HCT116 (cell line): Measurements from ENCODE around the gene TNFAIP3. TPM values are rescaled to one million over a fixed set of nuclear protein-coding genes. Genes with fewer than 3 reads are reported as not detected.

Experiments used
- ATAC-seq: fragments of 200-7000 bp; cut with Tn5 transposase; 2 replicates; pipeline ENCODE4 v1.9.1; 2020; ENCODE audit warnings: mild to moderate bottlenecking, moderate library complexity
- BruUV-seq: library from RNA; stranded (reverse); fragments of 400-500 nt; replicated peaks from 2 replicates; lab custom pipeline; 2021; lab: Mats Ljungman, UMichigan
- CTCF ChIA-PET: fragments of 300-600 bp; sonication (Branson Sonifier 250); formaldehyde crosslinking; loops from one replicate; lab custom pipeline; 2021; ENCODE audit warnings: antibody characterized with exemption; lab: Charles Lee
- POLR2A ChIA-PET: fragments of 300-600, 350-600 bp; sonication (Branson Sonifier 250); formaldehyde crosslinking; loops from one replicate; lab custom pipeline; 2021; ENCODE audit warnings: antibody characterized with exemption; lab: Charles Lee
- RAD21 ChIA-PET, 2 experiments: fragments of 300-600 bp; sonication (Branson Sonifier 250); formaldehyde crosslinking; loops; one replicate each; lab custom pipeline; 2023; ENCODE audit warnings: low total read pairs in 2 of 2; ENCODE audit not compliant: uncharacterized antibody in 2 of 2, unreplicated experiment in 2 of 2, low non-redundant PET in 1 of 2; lab: Charles Lee
- DNase-seq: peaks from one replicate; pipeline ENCODE4 v3.0.0-alpha.2; 2010; ENCODE audit warnings: low read depth, low spot score
- H2AFZ ChIP-seq: fragments of 200-600 bp; shearing (Covaris generic), sonication (generic); 2 replicates; pipeline ENCODE4 v1.6.1; 2017; ENCODE audit warnings: low read depth, mixed run types, mixed read lengths, antibody characterized with exemption, low read length; ENCODE audit not compliant: poor library complexity, severe bottlenecking
- H3K27ac ChIP-seq: 2 replicates; pipeline ENCODE4 v1.5.1; 2012; ENCODE audit warnings: low read depth, low read length
- H3K27me3 ChIP-seq: fragments of 200-600 bp; sonication (generic); 2 replicates; pipeline ENCODE4 v1.6.1; 2016; ENCODE audit warnings: mixed run types, low read length, mixed read lengths; ENCODE audit not compliant: insufficient read depth
- H3K36me3 ChIP-seq, 2 experiments: fragments of 200-500 bp in 1 of 2; fragments of 200-600 bp in 1 of 2; sonication (Bioruptor generic) in 1 of 2; sonication (generic) in 1 of 2; 2 replicates each; pipeline versions ENCODE4 v1.5.1 to v1.6.1; 2014 to 2016; ENCODE audit warnings: low read length in 2 of 2, inconsistent platforms in 1 of 2, mixed read lengths in 1 of 2, mixed run types in 1 of 2; ENCODE audit not compliant: insufficient read depth in 2 of 2, control insufficient read depth in 1 of 2
- H3K4me1 ChIP-seq, 2 experiments: fragments of 200-600 bp in 1 of 2; sonication (generic) in 1 of 2; 2 replicates each; pipeline versions ENCODE4 v1.5.1 to v1.6.1; 2012 to 2017; ENCODE audit warnings: low read length in 2 of 2, inconsistent platforms in 1 of 2, mild to moderate bottlenecking in 1 of 2, mixed read lengths in 1 of 2, mixed run types in 1 of 2, moderate library complexity in 1 of 2; ENCODE audit not compliant: insufficient read depth in 2 of 2, control insufficient read depth in 1 of 2
- H3K4me2 ChIP-seq: fragments of 200-600 bp; sonication (generic); 2 replicates; pipeline ENCODE4 v1.6.1; 2017; ENCODE audit warnings: mixed run types, low read length, mixed read lengths
- H3K4me3 ChIP-seq, 2 experiments: fragments of 200-600 bp in 1 of 2; sonication (generic) in 1 of 2; replicated peaks in 1 of 2; 2 replicates each; pipeline ENCODE4 v1.5.1; 2011 to 2016; ENCODE audit warnings: low read length in 2 of 2, control low read depth in 1 of 2, low read depth in 1 of 2, mild to moderate bottlenecking in 1 of 2, mixed read lengths in 1 of 2, mixed run types in 1 of 2
- H3K79me2 ChIP-seq: fragments of 200-600 bp; sonication (generic); 2 replicates; pipeline ENCODE4 v1.6.1; 2017; ENCODE audit warnings: mild to moderate bottlenecking, mixed run types, low read length, moderate library complexity, mixed read lengths; ENCODE audit not compliant: insufficient read depth
- H3K9ac ChIP-seq: fragments of 200-600 bp; sonication (generic); 2 replicates; pipeline ENCODE4 v1.6.1; 2016; ENCODE audit warnings: low read length, mixed read lengths
- H3K9me2 ChIP-seq: fragments of 200-600 bp; sonication (generic), shearing (Covaris generic); 2 replicates; pipeline ENCODE4 v1.6.1; 2017; ENCODE audit warnings: mixed run types, mild to moderate bottlenecking, moderate library complexity; ENCODE audit not compliant: insufficient read depth
- H3K9me3 ChIP-seq, 2 experiments: fragments of 200-500 bp in 1 of 2; fragments of 200-600 bp in 1 of 2; sonication (Bioruptor generic) in 1 of 2; sonication (generic) in 1 of 2; 2 replicates each; pipeline ENCODE4 v1.6.1; 2014 to 2017; ENCODE audit warnings: low read length in 2 of 2, mixed read lengths in 2 of 2, inconsistent platforms in 1 of 2, low read depth in 1 of 2, mild to moderate bottlenecking in 1 of 2, mixed run types in 1 of 2, moderate library complexity in 1 of 2; ENCODE audit not compliant: control insufficient read depth in 1 of 2, insufficient read depth in 1 of 2
- H4K20me1 ChIP-seq: fragments of 200-600 bp; sonication (generic), shearing (Covaris generic); 2 replicates; pipeline ENCODE4 v1.6.1; 2017; ENCODE audit warnings: mixed run types, mild to moderate bottlenecking, moderate library complexity; ENCODE audit not compliant: insufficient read depth
- ATF3 ChIP-seq: IDR thresholded peaks from 2 replicates; pipeline ENCODE4 v1.6.1; 2012
- EGR1 ChIP-seq: IDR thresholded peaks from 2 replicates; pipeline ENCODE4 v1.6.1; 2012; ENCODE audit warnings: low read depth
- ELF1 ChIP-seq: IDR thresholded peaks from 2 replicates; pipeline ENCODE4 v1.6.1; 2012; ENCODE audit warnings: low read depth, borderline replicate concordance
- EZH2phosphoT487 ChIP-seq: fragments of 200-600 bp; IDR thresholded peaks from 2 replicates; pipeline ENCODE4 v1.6.1; 2018; ENCODE audit warnings: antibody characterized with exemption, borderline replicate concordance
- JUND ChIP-seq: IDR thresholded peaks from 2 replicates; pipeline ENCODE4 v1.6.1; 2012
- POLR2A ChIP-seq: IDR thresholded peaks from 2 replicates; pipeline ENCODE4 v1.7.0; 2011; ENCODE audit warnings: borderline replicate concordance; ENCODE audit not compliant: insufficient read depth, insufficient read length; ENCODE audit errors: extremely low read depth
- POLR2AphosphoS5 ChIP-seq: IDR thresholded peaks from 2 replicates; pipeline ENCODE4 v1.6.1; 2011; ENCODE audit warnings: mild to moderate bottlenecking, low read depth, low read length, moderate library complexity
- RAD21 ChIP-seq: IDR thresholded peaks from 2 replicates; pipeline ENCODE4 v1.6.1; 2012; ENCODE audit warnings: low read depth, mild to moderate bottlenecking
- REST ChIP-seq: IDR thresholded peaks from 2 replicates; pipeline ENCODE4 v1.6.1; 2012; ENCODE audit warnings: low read depth
- SIN3A ChIP-seq: IDR thresholded peaks from 2 replicates; pipeline ENCODE4 v1.6.1; 2012; ENCODE audit warnings: low read depth
- SP1 ChIP-seq: IDR thresholded peaks from 2 replicates; pipeline ENCODE4 v1.6.1; 2012; ENCODE audit warnings: low read depth
- SRF ChIP-seq: IDR thresholded peaks from 2 replicates; pipeline ENCODE4 v1.6.1; 2012; ENCODE audit warnings: low read depth
- TCF7L2 ChIP-seq: IDR thresholded peaks from 2 replicates; pipeline ENCODE4 v1.7.0; 2011; ENCODE audit warnings: borderline replicate concordance, inconsistent platforms; ENCODE audit not compliant: insufficient read depth, insufficient read length; ENCODE audit errors: extremely low read depth
- YY1 ChIP-seq: IDR thresholded peaks from 2 replicates; pipeline ENCODE4 v1.6.1; 2011; ENCODE audit warnings: low read length, low read depth, moderate library complexity, mild to moderate bottlenecking; ENCODE audit not compliant: insufficient replicate concordance; ENCODE audit errors: extremely low read depth
- ZFX ChIP-seq: fragments of 450-650 bp; IDR thresholded peaks from 2 replicates; pipeline ENCODE4 v1.6.1; 2017
- intact Hi-C: fragments of 100-400 bp; cut with micrococcal nuclease; formaldehyde crosslinking; loops from 2 replicates; pipeline ENCODE4 v1.10.0; 2022
- total RNA-seq: library from RNA; stranded (reverse); gene quantifications from one replicate; pipeline ENCODE4 v1.2.1, GENCODE V29; 2021; ENCODE audit not compliant: unreplicated experiment

Gene TNFAIP3
- total RNA-seq, 1 experiment from 2014 or later, result 4.4 TPM

GRCh38 chr6:137919502-137919823 is 52.4 kb downstream of the TNFAIP3 start:
- Histone ChIP-seq H2AFZ (no peak overlapping the region), H3K9me2 (no peaks in the 10 kb centered on the region), H3K9me3 (no peaks in the 10 kb centered on the region), H3K4me2 (no peak overlapping the region), H4K20me1 (no peaks in the 10 kb centered on the region), H3K4me1 (no peaks in the 10 kb centered on the region), H3K4me3 (no peak overlapping the region), H3K79me2 (no peaks in the 10 kb centered on the region), H3K27ac (no peak overlapping the region), H3K27me3 (no peaks in the 10 kb centered on the region), H3K9ac (no peak overlapping the region), H3K36me3 (no peaks in the 10 kb centered on the region)
- RAD21 ChIA-PET, result no interaction called here
- BruUV-seq, result no TSS peak
- POLR2A ChIA-PET, result no interaction called here
- TF ChIP-seq EGR1 (no peak), EZH2phosphoT487 (no peak), JUND (no peak), SIN3A (no peak), RAD21 (no peak), POLR2A (no peak), SP1 (no peak), POLR2AphosphoS5 (no peak)
- DNase-seq (no peak), ATAC-seq (no peak)
- CTCF ChIA-PET, result no interaction called here
- intact Hi-C loops, result no loop called here

- Histone ChIP-seq H4K20me1 (no peaks in the 10 kb centered on the region), H3K27ac (no peak overlapping the region), H3K9me3 (no peaks in the 10 kb centered on the region), H3K4me2 (no peak overlapping the region), H3K27me3 (no peaks in the 10 kb centered on the region), H3K36me3 (no peaks in the 10 kb centered on the region), H2AFZ (no peak overlapping the region), H3K4me1 (no peaks in the 10 kb centered on the region), H3K4me3 (no peak overlapping the region), H3K9me2 (no peaks in the 10 kb centered on the region), H3K9ac (no peak overlapping the region), H3K79me2 (no peaks in the 10 kb centered on the region)
- no TSS peak for BruUV-seq
- no peak for DNase-seq
- no peak for ATAC-seq
- ChIA-PET POLR2A (no interaction called here), CTCF (no interaction called here), RAD21 (no interaction called here)
- TF ChIP-seq ATF3 (no peak), EGR1 (no peak), SIN3A (no peak), ZFX (no peak), ELF1 (no peak), REST (no peak), SRF (no peak), YY1 (no peak), RAD21 (no peak), SP1 (no peak), TCF7L2 (no peak)
- intact Hi-C loops, result no loop called here
Observed at GRCh38 chr6:137919837-137920730, 53.0 kb downstream of the TNFAIP3 start.
